ENCODE data around the gene OBSL1.

OBSL1 gene

DNA sequence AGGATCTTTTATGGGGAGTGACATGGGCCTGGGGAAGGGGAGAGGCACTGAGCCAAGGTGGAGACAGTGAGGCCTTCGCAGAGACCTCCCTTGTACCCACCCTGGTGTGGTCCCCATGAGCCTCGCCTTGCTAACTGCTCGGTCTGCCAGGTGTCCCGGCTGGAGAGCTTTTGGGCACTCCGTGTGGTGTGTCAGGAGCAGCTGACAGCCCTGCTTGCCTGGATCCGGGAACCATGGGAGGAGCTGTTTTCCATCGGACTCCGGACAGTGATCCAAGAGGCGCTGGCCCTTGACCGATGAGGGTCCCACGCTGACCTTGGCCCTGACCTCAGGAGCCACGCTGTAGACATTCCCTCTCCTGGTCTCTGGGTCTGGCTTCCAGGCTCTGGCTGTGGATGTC is 44.6 kb upstream of the OBSL1 start:
- DNase-seq, result no peak
- H3K36me3 ChIP-seq (replicated peaks), result peaks cover 20% of the 10 kb centered on the region

GRCh38 chr2:219615036-219615435 is 43.7 kb upstream of the OBSL1 start:
- TF ChIP-seq, protein P1, sequence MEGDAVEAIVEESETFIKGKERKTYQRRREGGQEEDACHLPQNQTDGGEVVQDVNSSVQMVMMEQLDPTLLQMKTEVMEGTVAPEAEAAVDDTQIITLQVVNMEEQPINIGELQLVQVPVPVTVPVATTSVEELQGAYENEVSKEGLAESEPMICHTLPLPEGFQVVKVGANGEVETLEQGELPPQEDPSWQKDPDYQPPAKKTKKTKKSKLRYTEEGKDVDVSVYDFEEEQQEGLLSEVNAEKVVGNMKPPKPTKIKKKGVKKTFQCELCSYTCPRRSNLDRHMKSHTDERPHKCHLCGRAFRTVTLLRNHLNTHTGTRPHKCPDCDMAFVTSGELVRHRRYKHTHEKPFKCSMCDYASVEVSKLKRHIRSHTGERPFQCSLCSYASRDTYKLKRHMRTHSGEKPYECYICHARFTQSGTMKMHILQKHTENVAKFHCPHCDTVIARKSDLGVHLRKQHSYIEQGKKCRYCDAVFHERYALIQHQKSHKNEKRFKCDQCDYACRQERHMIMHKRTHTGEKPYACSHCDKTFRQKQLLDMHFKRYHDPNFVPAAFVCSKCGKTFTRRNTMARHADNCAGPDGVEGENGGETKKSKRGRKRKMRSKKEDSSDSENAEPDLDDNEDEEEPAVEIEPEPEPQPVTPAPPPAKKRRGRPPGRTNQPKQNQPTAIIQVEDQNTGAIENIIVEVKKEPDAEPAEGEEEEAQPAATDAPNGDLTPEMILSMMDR (IDR thresholded peaks at IDR 0.05; ENCODE audit: low read depth, low read length, missing control alignments), result no peak
- peaks cover 20% of the 10 kb centered on the region for H3K36me3 ChIP-seq (replicated peaks)
- DNase-seq, result no peak
- no peak overlapping the region for H3K27ac ChIP-seq
- no peaks in the 10 kb centered on the region for H3K27me3 ChIP-seq (replicated peaks)
- no peak overlapping the region for H3K4me3 ChIP-seq (ENCODE audit: low read depth, low read length)
- in situ Hi-C loops (cut with HindIII; ENCODE audit: low pct_ligation_motif_present, low sequenced_read_pairs), result no loop called here

More for the DNA sequence above, 44.6 kb upstream of the OBSL1 start:
- Histone ChIP-seq H3K27ac (no peak overlapping the region), H3K27me3 (replicated peaks) (no peaks in the 10 kb centered on the region), H3K4me3 (ENCODE audit: low read depth, low read length) (no peak overlapping the region)
- in situ Hi-C loops (cut with HindIII; ENCODE audit: low pct_ligation_motif_present, low sequenced_read_pairs), result no loop called here
- TF ChIP-seq, protein P1 (IDR thresholded peaks at IDR 0.05; ENCODE audit: low read depth, low read length, missing control alignments), result no peak

DNA sequence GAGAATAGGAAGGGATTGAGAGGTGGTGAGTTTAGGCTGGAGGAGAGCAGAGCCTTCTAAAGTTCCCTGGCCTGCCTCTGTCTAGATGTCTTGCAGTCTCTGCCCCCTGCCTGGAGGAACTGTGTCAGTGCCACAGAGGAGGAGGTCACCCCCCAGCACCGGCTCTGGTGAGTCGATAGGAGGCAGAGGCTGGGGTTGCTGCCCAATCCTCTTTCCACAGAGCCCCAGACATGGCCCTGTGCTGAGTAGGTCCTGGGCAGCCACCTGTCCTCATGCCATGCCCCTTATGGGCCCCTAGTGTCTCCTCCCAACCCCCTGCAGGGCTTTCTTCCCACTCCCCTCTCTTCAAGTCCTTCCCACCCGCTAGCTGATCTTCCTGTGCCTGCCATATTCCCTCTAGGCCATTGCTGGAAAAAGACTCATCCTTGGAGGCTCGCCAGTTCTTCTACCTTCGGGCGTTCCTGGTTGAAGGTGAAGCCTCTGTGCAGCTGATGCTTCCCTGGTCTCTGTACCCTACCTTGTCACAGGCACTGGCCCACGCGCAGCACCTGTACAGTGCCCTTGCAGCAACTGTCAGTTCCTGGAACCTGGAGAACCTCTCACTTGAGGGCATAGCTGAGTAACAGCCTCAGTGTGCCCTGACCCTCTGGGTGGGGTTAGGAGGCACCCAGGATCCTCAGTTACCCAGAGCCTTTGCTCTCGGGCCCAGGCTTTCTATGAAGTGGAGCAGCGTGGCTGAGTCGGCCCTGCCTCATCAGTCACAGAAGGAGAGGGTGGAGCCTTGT is 42.9 kb upstream of the OBSL1 start:
- Histone ChIP-seq H3K27ac (no peak overlapping the region), H3K4me3 (ENCODE audit: low read depth, low read length) (no peak overlapping the region), H3K27me3 (replicated peaks) (no peaks in the 10 kb centered on the region), H3K36me3 (replicated peaks) (peaks cover 20% of the 10 kb centered on the region)
- DNase-seq, result no peak
- in situ Hi-C loops (cut with HindIII; ENCODE audit: low pct_ligation_motif_present, low sequenced_read_pairs), result no loop called here
- TF ChIP-seq, protein P1 (IDR thresholded peaks at IDR 0.05; ENCODE audit: low read depth, low read length, missing control alignments), result no peak

DNA sequence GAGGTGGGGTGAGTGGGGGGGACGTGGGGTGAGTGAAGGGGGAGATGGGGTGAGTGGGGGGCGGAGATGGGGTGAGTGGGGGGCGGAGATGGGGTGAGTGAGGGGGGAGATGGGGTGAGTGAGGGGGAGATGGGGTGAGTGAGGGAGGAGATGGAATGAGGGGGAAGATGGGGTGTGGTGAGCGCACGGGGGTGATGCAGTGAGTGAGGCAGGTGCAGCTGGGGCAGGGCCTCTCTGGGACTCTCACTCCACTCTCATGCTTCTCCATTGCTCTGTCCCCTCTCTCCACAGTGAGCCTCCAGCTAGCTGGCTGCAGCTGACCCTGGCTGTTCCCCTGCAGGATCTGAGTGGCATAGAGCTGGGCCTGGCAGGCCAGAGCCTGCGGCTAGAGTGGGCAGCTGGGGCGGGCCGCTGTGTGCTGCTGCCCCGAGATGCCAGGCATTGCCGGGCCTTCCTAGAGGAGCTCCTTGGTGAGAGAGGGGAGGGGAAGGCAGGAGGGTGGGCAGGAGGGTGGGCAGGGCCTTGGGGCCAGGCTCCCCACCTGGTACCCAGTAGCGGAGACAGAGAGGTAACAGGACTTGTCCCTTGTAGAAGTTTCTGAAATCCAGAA is 42.2 kb upstream of the OBSL1 start:
- no peaks in the 10 kb centered on the region for H3K27me3 ChIP-seq (replicated peaks)
- TF ChIP-seq, protein P1 (IDR thresholded peaks at IDR 0.05; ENCODE audit: low read depth, low read length, missing control alignments), result no peak
- in situ Hi-C loops (cut with HindIII; ENCODE audit: low pct_ligation_motif_present, low sequenced_read_pairs), result no loop called here
- DNase-seq, result no peak
- peaks cover 20% of the 10 kb centered on the region for H3K36me3 ChIP-seq (replicated peaks)
- H3K4me3 ChIP-seq (ENCODE audit: low read depth, low read length), result no peak overlapping the region
- H3K27ac ChIP-seq, result no peak overlapping the region

GRCh38 chr2:219612577-219613286 is 41.4 kb upstream of the OBSL1 start:
- Histone ChIP-seq H3K36me3 (replicated peaks) (peaks cover 20% of the 10 kb centered on the region), H3K4me3 (ENCODE audit: low read depth, low read length) (no peak overlapping the region), H3K27me3 (replicated peaks) (no peaks in the 10 kb centered on the region), H3K27ac (no peak overlapping the region)
- DNase-seq, result no peak
- TF ChIP-seq, protein P1 (IDR thresholded peaks at IDR 0.05; ENCODE audit: low read depth, low read length, missing control alignments), result no peak
- in situ Hi-C loops (cut with HindIII; ENCODE audit: low pct_ligation_motif_present, low sequenced_read_pairs), result no loop called here

Data from brain microvascular endothelial cell (primary cell).